Measurements from ENCODE around the gene TEPSIN.
"Not testable (repeated sequence)": the region's sequence is repeated elsewhere in the genome, so short reads cannot be mapped to it uniquely, and the experiment has no call there.

TEPSIN gene

DNA sequence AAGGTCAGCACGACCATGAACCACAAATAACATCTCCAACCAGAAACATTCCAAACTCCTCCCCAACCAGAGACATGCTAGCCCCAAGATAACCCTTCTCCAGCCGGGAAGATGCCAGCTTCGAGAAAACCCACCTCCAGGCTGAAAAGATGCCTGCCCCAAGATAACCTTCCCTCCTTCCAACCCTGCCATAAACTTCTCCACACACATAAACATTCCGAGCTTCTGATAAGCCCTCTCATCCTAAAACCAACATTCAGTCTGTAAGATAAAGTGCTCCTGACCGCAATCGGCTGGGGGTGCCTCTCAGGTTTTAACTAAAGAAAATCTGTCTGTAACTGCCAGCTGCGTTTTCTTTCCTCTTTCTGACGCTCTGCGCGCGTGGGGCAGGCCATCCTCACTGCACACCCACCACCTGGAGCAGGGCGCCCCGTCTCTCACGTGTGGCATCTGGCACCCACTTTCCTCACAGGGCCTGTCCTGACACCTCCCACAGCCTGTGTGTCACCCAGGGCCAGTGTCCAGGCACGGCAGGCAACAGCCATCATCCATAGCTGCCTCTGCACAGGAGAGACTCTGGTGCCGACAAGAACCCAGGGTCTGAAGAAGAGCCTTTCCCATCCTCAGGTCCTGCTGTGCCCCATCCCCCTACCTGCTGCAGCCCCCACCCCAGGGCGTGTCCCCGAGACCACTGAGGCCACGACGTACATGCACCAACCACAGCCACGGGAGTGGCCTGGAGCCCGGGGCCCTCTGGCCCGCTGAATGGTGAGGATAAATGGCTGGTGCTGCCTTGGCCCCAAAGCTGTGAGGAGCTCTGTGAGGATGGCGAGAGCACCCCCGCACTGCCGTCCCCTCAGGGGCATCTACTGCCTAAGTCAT is 3.7 kb downstream of the TEPSIN start:
- no peak for DNase-seq

DNA sequence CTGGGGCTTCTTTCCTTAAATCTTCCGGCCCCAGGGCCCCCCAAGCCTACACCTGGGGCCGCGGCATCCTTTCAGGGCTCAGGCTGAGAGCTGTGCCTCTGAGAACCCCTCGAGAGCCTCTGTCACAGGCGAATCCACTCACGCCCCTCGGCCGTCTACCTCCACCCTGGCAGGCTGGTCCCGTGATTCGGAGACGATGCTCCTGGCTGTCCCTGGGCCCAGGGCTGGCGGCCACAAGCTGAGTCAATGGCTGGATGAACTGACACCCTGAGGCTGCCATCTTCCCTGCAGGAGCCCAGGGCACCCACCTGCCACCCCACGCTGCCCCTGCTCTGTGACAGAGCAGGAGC is 4.4 kb downstream of the TEPSIN start:
- no peak for DNase-seq

DNA sequence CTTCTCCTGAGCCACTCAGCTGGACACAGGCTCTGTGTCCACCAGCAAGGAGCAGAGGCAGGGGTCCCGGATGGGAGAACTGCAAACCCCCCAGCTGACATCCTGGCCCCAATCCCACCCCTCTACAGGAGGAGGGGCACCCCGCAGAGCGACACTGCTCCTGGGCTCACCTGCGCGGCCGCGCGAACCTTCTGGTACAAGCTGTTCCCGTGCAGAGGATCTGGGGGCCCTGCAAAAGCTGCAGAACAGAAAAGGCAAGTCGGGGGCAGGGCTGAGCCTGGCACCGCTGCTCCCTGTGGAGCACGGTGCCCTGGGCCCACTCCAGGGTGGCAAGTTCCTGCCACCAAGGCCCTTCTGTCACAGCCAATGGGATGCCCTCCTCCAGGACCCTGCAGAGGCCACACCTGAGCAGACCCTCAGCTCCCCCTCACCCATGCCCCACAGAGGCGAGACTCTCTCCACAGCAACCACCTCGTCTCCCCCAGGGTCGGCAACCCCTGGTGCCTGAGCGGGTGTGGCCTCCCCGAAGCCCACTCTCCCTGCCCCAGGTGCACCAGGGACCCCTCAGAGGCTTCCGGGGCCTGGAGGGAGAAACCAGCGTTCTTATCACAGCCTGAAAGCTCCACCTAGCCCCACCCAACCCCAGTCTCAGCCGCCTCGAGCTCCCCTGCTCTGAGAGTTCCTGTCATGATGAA is 4.9 kb downstream of the TEPSIN start:
- DNase-seq, result no peak

DNA sequence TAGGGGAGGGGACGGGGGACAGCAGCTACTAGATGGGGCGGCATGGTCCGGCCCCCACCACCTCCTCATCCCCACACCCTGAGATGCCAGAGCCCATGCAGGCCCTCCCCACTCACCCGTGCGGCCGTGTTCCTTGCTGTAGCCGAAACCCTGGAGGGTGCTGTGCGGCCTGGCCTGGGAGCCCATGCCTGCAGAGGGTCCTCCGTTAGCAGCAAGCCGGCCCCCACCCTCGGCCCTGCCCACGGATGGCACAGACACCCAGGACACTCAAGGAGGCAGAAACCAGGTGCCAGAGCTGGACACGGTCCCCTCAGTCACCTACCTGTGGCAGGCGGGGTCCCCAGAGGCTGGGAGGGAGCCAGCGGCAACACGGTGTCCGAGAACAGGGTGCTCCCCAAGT is 5.5 kb downstream of the TEPSIN start:
- DNase-seq, result no peak

GRCh38 chr17:81232616-81233241 is 6.1 kb downstream of the TEPSIN start:
- no peak for DNase-seq

DNA sequence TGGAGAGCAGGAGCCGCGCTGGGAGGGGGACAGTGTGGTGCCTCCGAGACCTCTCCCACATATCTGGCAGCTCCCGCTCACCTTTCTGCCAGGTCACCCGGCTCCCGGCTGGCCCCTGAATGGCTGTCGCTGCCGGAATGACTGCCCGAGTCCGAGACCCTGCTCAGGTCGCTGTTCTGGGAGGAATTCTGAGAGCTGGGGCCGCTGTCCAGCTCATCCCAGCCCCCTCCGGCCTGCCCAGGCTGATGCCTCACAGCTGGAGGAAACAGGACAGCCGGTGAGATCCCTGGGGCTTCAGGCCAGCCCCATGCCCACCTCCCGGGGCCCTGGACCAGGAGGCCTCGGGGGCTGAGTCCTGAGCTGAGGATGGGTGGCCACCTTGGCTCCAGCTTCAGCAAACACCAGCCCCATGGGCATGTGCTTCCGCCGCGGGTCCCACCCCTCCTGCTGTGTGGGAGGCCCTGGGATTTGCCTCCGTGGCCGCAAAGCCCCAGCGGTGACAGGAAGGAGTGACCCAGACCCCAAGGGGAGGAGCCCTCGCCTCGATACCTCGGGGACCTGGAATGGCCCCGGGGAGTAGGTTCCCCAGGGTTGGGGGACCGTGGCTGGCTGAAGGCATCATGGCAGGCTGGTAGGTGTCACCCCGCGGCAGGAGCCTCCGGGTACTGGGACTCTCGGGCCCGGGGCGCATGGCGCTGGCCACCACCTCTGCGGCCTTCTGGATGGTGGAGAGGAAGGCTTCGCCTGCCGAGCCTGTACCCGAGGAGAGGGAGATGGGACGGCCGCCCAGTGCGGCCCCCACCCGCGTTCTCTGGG is 6.9 kb downstream of the TEPSIN start:
- DNase-seq, result no peak

GRCh38 chr17:81231121-81231645 is 7.7 kb downstream of the TEPSIN start:
- DNase-seq, result no peak

DNA sequence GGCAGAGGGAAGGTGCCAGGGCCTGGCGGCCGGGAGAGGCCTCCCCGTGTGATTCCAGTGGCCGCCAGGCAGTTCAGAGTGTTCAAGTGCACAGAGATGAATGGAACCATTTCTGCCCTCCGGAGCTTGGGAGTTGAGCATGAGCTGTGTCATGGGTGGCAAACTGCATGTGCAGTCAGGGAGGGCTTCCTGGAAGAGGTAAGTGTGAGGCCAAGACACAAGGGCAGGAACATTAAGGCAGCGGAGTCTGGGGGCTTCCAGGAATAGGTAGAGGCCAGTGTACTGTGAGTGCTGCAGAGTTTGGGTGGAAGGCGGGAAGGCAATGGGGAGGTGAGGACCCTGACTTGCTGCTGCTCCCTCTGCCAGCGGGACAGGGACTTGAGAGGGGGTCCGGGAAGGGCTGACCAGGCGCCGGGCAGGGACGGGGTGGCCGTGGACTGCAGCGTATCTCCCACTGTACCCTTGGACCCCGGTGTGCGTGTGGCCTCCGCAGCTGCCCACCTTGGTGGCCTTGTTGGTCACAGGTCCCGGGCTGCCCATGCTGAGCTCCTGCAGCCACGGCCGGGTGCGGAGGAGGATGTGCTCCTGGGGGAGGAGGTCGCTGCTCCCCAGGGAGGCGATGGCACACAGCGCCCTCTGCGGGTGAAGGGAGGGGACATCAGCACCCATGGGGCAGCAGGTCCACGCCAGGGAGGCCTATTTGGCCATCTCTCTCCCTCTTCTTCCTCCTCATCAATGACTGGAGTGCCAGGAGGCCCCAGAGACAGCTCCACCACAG is 8.6 kb downstream of the TEPSIN start:
- no peak for DNase-seq

- DNase-seq, result no peak
These were observed 9.3 kb downstream of the TEPSIN start for GRCh38 chr17:81229666-81229920.

GRCh38 chr17:81228834-81229665 is 9.8 kb downstream of the TEPSIN start:
- no peak for DNase-seq

GRCh38 chr17:81228420-81228819 is 10.4 kb downstream of the TEPSIN start:
- no peak for DNase-seq

- DNase-seq, result not testable (repeated sequence)
These were observed 11.2 kb downstream of the TEPSIN start for GRCh38 chr17:81227630-81228029.

GRCh38 chr17:81223762-81224130 is 15.1 kb downstream of the TEPSIN start:
- peak in 1 of 2 experiments; percentile 26 for DNase-seq

DNA sequence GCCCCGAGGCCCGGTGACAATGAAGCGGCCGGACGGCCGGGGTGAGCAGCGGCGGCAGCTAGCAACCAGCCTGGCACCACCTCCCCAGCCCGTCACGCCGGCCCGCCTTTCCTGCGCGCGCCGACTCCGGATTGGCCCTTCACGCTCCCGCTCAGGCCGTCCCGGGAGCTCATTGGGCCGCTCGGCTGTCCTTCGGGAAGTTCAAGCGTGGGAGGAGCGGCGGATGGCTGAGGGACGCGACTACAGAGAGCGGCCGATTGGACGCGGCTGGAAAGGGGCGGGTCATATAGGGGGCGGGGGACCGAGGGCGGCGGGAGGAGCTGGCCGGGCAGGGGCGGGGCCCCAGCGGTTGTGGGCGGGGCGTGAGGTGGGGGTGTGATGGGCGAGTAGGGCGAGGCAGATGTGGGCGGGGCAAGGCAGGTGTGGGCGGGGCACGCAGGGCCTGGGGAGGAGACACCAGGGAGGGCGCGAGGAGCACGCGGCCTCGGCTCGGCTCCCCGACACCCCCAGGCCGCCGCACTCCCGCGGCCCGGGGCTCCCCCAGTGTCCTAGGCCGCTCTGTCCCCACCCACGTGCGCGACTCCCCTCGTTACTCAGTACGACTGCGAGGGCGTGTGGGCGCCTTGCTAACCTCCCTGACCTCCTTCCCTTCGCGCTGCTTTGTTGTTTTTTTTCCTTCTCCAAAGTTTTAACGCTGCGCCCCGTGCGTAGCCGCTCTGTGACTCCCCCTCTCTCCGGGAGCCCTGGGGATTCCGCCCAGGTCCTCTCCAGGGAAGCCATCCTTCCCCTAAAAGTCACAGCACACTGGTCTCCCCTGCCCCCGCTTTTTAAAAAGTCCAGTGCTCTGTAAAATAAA is 15.7 kb downstream of the TEPSIN start, which contains the start of gene CEP131:
Gene CEP131 (minus strand): TSS at position 60 of the 856 bp plus-strand sequence. CDS start 2,909 bp downstream, outside the sequence.
- peak; percentile 98 to 99 for DNase-seq

DNA sequence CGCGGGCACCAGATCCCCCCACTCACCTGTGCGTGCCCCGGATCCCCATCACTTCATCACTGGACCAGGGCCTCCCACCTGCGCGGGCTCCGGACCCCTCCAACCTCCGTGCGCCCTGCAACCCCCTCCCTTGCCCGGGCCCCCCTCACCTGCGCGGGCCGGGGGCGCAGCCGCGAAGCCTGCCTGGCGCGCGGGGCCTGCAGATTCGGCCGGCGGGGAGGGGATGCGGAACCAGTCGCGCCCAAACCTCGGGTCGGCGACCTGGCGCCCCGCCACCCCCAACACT is 16.3 kb downstream of the TEPSIN start:
- no peak for DNase-seq

GRCh38 chr17:81221842-81222619 is 16.8 kb downstream of the TEPSIN start:
- no peak for DNase-seq

GRCh38 chr17:81221371-81221841 is 17.4 kb downstream of the TEPSIN start:
- DNase-seq, result no peak

DNA sequence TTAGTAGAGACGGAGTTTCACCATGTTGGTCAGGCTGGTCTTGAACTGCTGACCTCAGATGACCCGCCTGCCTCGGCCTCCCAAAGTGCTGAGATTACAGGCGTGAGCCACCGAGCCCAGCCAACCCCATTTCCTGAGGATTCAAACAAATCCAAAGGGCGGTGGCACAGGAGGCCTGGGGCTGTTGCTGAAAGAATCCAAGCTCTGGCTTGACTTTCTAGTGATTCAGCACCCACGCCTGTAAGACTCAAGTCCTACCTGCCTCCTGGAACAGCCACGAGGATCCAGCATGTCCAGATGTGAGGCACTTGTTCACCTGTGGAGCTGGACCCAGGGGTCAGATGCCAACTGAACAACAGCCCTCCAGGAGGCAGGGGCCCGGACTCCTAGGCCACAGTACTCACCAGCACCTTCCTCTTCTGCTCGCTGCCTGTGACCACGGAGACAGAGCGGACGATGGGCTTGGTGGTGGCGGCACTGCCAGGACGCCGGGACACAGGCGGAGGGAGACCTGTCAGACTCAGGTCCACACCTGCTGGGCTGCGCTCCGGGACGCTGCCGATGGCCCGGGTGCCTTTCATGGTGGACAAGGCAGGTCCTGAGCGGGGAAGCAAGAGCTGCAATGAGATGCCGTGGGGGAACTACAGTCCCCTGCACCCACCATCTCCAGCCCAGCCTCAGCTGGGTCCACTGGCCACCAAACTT is 19.2 kb downstream of the TEPSIN start:
- no peak for DNase-seq

- no peak for DNase-seq
These were observed 19.9 kb downstream of the TEPSIN start for GRCh38 chr17:81218991-81219390.
